ENCODE data around the gene ILF3.

The ILF3 gene

GRCh38 chr19:10718205-10719196 is 64.4 kb downstream of the ILF3 start:
- H3K36me3 Mint-ChIP-seq = peaks cover 30% of the 10 kb centered on the region
- no peaks in the 10 kb centered on the region for H3K9me3 Mint-ChIP-seq
- peak overlapping the region; percentile 97 for H3K27ac Mint-ChIP-seq
- H3K4me1 Mint-ChIP-seq = peaks cover 48% of the 10 kb centered on the region
- peak; percentile 19 for ATAC-seq
- H3K4me3 Mint-ChIP-seq = peak overlapping the region; percentile 98
- peak; percentile 42 to 75 for DNase-seq (ENCODE audit: low spot score in 2 of 2)

- Mint-ChIP-seq H3K27ac (peak overlapping the region; percentile 97), H3K9me3 (no peaks in the 10 kb centered on the region), H3K4me3 (peak overlapping the region; percentile 98), H3K36me3 (peaks cover 31% of the 10 kb centered on the region), H3K4me1 (peaks cover 59% of the 10 kb centered on the region)
- ATAC-seq = no peak
- DNase-seq (ENCODE audit: low spot score in 2 of 2) = no peak
These were observed 65.4 kb downstream of the ILF3 start for GRCh38 chr19:10719466-10719961.

- Mint-ChIP-seq H3K4me3 (peak overlapping the region; percentile 98), H3K4me1 (peaks cover 67% of the 10 kb centered on the region)
These were observed 66.5 kb downstream of the ILF3 start for GRCh38 chr19:10720607-10721125.

GRCh38 chr19:10723591-10723990 is 69.4 kb downstream of the ILF3 start:
- DNase-seq (ENCODE audit: low spot score in 2 of 2) = no peak
- Mint-ChIP-seq H3K4me3 (no peak overlapping the region), H3K9me3 (no peaks in the 10 kb centered on the region), H3K4me1 (peaks cover 77% of the 10 kb centered on the region), H3K36me3 (peaks cover 37% of the 10 kb centered on the region), H3K27ac (peak overlapping the region; percentile 79)
- no peak for ATAC-seq

More at GRCh38 chr19:10720607-10721125, 66.5 kb downstream of the ILF3 start:
- Mint-ChIP-seq H3K9me3 (no peaks in the 10 kb centered on the region), H3K27ac (peak overlapping the region; percentile 97), H3K36me3 (peaks cover 31% of the 10 kb centered on the region)
- no peak for DNase-seq (ENCODE audit: low spot score in 2 of 2)
- no peak for ATAC-seq

- H3K27ac Mint-ChIP-seq = peak overlapping the region; percentile 79
These were observed 70.5 kb downstream of the ILF3 start for GRCh38 chr19:10724573-10725071.

GRCh38 chr19:10725415-10725814 is 71.3 kb downstream of the ILF3 start:
- H3K9me3 Mint-ChIP-seq = no peaks in the 10 kb centered on the region
- H3K4me3 Mint-ChIP-seq = no peak overlapping the region
- peak overlapping the region; percentile 34 for H3K27ac Mint-ChIP-seq
- DNase-seq (ENCODE audit: low spot score in 2 of 2) (no peak), ATAC-seq (no peak)
- H3K36me3 Mint-ChIP-seq = peaks cover 40% of the 10 kb centered on the region
- H3K4me1 Mint-ChIP-seq = peaks cover 72% of the 10 kb centered on the region

More at GRCh38 chr19:10724573-10725071, 70.5 kb downstream of the ILF3 start:
- Mint-ChIP-seq H3K4me1 (peaks cover 73% of the 10 kb centered on the region), H3K9me3 (no peaks in the 10 kb centered on the region), H3K36me3 (peaks cover 43% of the 10 kb centered on the region), H3K4me3 (no peak overlapping the region)
- ATAC-seq (no peak), DNase-seq (ENCODE audit: low spot score in 2 of 2) (no peak)

GRCh38 chr19:10726268-10726667 is 72.1 kb downstream of the ILF3 start:
- ATAC-seq = no peak
- no peaks in the 10 kb centered on the region for H3K9me3 Mint-ChIP-seq
- peaks cover 72% of the 10 kb centered on the region for H3K4me1 Mint-ChIP-seq
- no peak for DNase-seq (ENCODE audit: low spot score in 2 of 2)
- H3K36me3 Mint-ChIP-seq = peaks cover 36% of the 10 kb centered on the region
- peak overlapping the region; percentile 81 for H3K27ac Mint-ChIP-seq
- no peak overlapping the region for H3K4me3 Mint-ChIP-seq

- H3K27ac Mint-ChIP-seq = peak overlapping the region; percentile 81
- H3K9me3 Mint-ChIP-seq = no peaks in the 10 kb centered on the region
- ATAC-seq (no peak), DNase-seq (ENCODE audit: low spot score in 2 of 2) (no peak)
- peaks cover 36% of the 10 kb centered on the region for H3K36me3 Mint-ChIP-seq
- peaks cover 69% of the 10 kb centered on the region for H3K4me1 Mint-ChIP-seq
- no peak overlapping the region for H3K4me3 Mint-ChIP-seq
These were observed 73.6 kb downstream of the ILF3 start for GRCh38 chr19:10727685-10728201.

GRCh38 chr19:10729411-10729810 is 75.3 kb downstream of the ILF3 start:
- ATAC-seq (no peak), DNase-seq (ENCODE audit: low spot score in 2 of 2) (no peak)
- peak overlapping the region; percentile 96 for H3K27ac Mint-ChIP-seq
- H3K9me3 Mint-ChIP-seq = no peaks in the 10 kb centered on the region
- peaks cover 55% of the 10 kb centered on the region for H3K4me1 Mint-ChIP-seq
- peaks cover 29% of the 10 kb centered on the region for H3K36me3 Mint-ChIP-seq
- no peak overlapping the region for H3K4me3 Mint-ChIP-seq

- H3K4me3 Mint-ChIP-seq = peak overlapping the region; percentile 68
These were observed 76.8 kb downstream of the ILF3 start for GRCh38 chr19:10730932-10731331.

GRCh38 chr19:10735741-10736140 is 81.6 kb downstream of the ILF3 start:
- Mint-ChIP-seq H3K4me1 (peaks cover 46% of the 10 kb centered on the region), H3K27ac (no peak overlapping the region), H3K36me3 (peaks cover 31% of the 10 kb centered on the region), H3K9me3 (no peaks in the 10 kb centered on the region), H3K4me3 (no peak overlapping the region)
- ATAC-seq (no peak), DNase-seq (ENCODE audit: low spot score in 2 of 2) (no peak)

More at GRCh38 chr19:10730932-10731331, 76.8 kb downstream of the ILF3 start:
- Mint-ChIP-seq H3K9me3 (no peaks in the 10 kb centered on the region), H3K27ac (peak overlapping the region; percentile 96), H3K36me3 (peaks cover 40% of the 10 kb centered on the region), H3K4me1 (peaks cover 46% of the 10 kb centered on the region)
- ATAC-seq (peak; percentile 20), DNase-seq (ENCODE audit: low spot score in 2 of 2) (no peak)

GRCh38 chr19:10736189-10736588 is 82.0 kb downstream of the ILF3 start:
- Mint-ChIP-seq H3K4me1 (peaks cover 46% of the 10 kb centered on the region), H3K4me3 (no peak overlapping the region), H3K9me3 (no peaks in the 10 kb centered on the region), H3K36me3 (peaks cover 31% of the 10 kb centered on the region), H3K27ac (peak overlapping the region; percentile 82)
- ATAC-seq (no peak), DNase-seq (ENCODE audit: low spot score in 2 of 2) (no peak)

- peak overlapping the region; percentile 82 for H3K27ac Mint-ChIP-seq
- peaks cover 45% of the 10 kb centered on the region for H3K4me1 Mint-ChIP-seq
- peaks cover 31% of the 10 kb centered on the region for H3K36me3 Mint-ChIP-seq
- no peaks in the 10 kb centered on the region for H3K9me3 Mint-ChIP-seq
- ATAC-seq (no peak), DNase-seq (ENCODE audit: low spot score in 2 of 2) (no peak)
- no peak overlapping the region for H3K4me3 Mint-ChIP-seq
These were observed 82.9 kb downstream of the ILF3 start for GRCh38 chr19:10736916-10737551.

GRCh38 chr19:10737722-10738121 is 83.6 kb downstream of the ILF3 start:
- DNase-seq (ENCODE audit: low spot score in 2 of 2) (no peak), ATAC-seq (no peak)
- peak overlapping the region; percentile 82 for H3K27ac Mint-ChIP-seq
- H3K9me3 Mint-ChIP-seq = no peaks in the 10 kb centered on the region
- H3K4me3 Mint-ChIP-seq = no peak overlapping the region
- H3K36me3 Mint-ChIP-seq = peaks cover 31% of the 10 kb centered on the region
- peaks cover 52% of the 10 kb centered on the region for H3K4me1 Mint-ChIP-seq

- DNase-seq (ENCODE audit: low spot score in 2 of 2) (no peak), ATAC-seq (no peak)
- Mint-ChIP-seq H3K9me3 (no peaks in the 10 kb centered on the region), H3K4me1 (peaks cover 60% of the 10 kb centered on the region), H3K4me3 (no peak overlapping the region), H3K36me3 (peaks cover 18% of the 10 kb centered on the region), H3K27ac (no peak overlapping the region)
These were observed 86.7 kb downstream of the ILF3 start for GRCh38 chr19:10740798-10741197.

Measured in stimulated activated effector memory CD8-positive, alpha-beta T cell treated with anti-CD3 and anti-CD28 coated beads, Interleukin-12 subunit alpha, Interleukin-12 subunit beta, amount 100 ng/mL, for 72 hours (primary cell).